Mesothelial cell of epicardium (in vitro differentiated cells): ENCODE measurements around the gene CPED1. TPM values are rescaled to one million over a fixed set of nuclear protein-coding genes. Genes with fewer than 3 reads are reported as not detected.

Source experiments
- DNase-seq, 2 experiments: peaks; one replicate each; pipeline ENCODE4 v3.0.0; 2021; ENCODE audit warnings: low spot score in 2 of 2; ENCODE audit not compliant: unreplicated experiment in 2 of 2
- H3K27ac Mint-ChIP-seq: 2 replicates; pipeline ENCODE4 v1.8.0; 2021; ENCODE audit warnings: mixed read lengths
- H3K27me3 Mint-ChIP-seq: 2 replicates; pipeline ENCODE4 v1.8.0; 2021; ENCODE audit warnings: low read depth, mixed read lengths
- H3K36me3 Mint-ChIP-seq: 2 replicates; pipeline ENCODE4 v1.8.0; 2021; ENCODE audit warnings: mixed read lengths
- H3K4me1 Mint-ChIP-seq: 2 replicates; pipeline ENCODE4 v1.8.0; 2021; ENCODE audit warnings: mixed read lengths
- H3K4me3 Mint-ChIP-seq: 2 replicates; pipeline ENCODE4 v1.8.0; 2021; ENCODE audit warnings: mild to moderate bottlenecking, moderate library complexity, mixed read lengths
- H3K9me3 Mint-ChIP-seq: 2 replicates; pipeline ENCODE4 v1.8.0; 2021; ENCODE audit warnings: mixed read lengths
- total RNA-seq: library from RNA; stranded (reverse); gene quantifications from 3 replicates; pipeline ENCODE4 v1.2.1, GENCODE V29; 2021
- TF ChIP-seq, protein P1 (sequence below): fragments of 200-600 bp; sonication (generic); IDR thresholded peaks from one replicate; pipeline ENCODE4 v1.5.0; 2021; ENCODE audit warnings: antibody characterized with exemption; ENCODE audit not compliant: unreplicated experiment

Gene CPED1
- total RNA-seq, 1 donor from 2014 or later: 25.6 TPM

DNA sequence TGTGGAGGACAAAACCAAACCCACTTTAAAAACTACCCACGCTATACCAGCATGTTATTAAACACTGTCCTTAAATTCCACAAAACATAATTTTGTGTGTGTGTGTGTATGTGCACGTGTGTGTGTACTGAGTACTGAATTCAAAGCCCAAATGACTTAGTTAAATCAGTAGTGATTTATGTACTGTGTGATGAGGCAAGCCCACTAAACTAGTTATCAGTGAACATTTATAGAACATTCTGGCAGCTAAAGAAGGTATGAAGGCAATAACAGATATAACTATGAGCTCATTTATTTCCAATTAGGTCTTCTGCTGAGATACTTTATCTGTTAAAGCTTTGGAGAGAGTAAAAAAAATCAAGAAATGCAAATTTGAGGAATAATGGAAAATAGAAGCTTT, 115.1 kb downstream of the CPED1 start:
- H3K27ac Mint-ChIP-seq: peak overlapping the region; percentile 22
- TF ChIP-seq, protein P1, sequence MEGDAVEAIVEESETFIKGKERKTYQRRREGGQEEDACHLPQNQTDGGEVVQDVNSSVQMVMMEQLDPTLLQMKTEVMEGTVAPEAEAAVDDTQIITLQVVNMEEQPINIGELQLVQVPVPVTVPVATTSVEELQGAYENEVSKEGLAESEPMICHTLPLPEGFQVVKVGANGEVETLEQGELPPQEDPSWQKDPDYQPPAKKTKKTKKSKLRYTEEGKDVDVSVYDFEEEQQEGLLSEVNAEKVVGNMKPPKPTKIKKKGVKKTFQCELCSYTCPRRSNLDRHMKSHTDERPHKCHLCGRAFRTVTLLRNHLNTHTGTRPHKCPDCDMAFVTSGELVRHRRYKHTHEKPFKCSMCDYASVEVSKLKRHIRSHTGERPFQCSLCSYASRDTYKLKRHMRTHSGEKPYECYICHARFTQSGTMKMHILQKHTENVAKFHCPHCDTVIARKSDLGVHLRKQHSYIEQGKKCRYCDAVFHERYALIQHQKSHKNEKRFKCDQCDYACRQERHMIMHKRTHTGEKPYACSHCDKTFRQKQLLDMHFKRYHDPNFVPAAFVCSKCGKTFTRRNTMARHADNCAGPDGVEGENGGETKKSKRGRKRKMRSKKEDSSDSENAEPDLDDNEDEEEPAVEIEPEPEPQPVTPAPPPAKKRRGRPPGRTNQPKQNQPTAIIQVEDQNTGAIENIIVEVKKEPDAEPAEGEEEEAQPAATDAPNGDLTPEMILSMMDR: no peak
- H3K27me3 Mint-ChIP-seq: no peaks in the 10 kb centered on the region
- H3K9me3 Mint-ChIP-seq: no peaks in the 10 kb centered on the region
- DNase-seq: no peak
- peaks cover 3% of the 10 kb centered on the region for H3K36me3 Mint-ChIP-seq
- H3K4me1 Mint-ChIP-seq: peaks cover 28% of the 10 kb centered on the region
- H3K4me3 Mint-ChIP-seq: no peak overlapping the region

DNA sequence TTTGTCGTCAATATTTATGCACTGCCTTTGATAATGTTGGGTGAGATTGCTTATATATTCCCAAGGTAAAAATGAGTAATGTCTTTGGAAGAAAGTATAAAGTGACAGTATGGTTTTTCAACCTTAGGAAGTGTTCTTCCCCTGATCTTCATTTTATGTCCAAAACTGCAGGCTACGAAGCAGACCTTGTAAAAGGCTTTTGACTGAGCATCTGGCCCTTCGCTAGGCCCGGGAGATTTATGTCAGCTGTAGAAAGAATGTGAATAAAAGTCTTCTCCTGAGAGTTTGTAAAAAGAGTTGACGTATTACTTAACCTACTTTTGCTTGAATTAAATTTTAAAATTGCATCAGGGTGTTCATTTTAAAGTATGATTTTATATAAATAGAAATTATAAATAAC, 116.8 kb downstream of the CPED1 start:
- H3K9me3 Mint-ChIP-seq: no peaks in the 10 kb centered on the region
- no peak overlapping the region for H3K4me3 Mint-ChIP-seq
- TF ChIP-seq, protein P1: no peak
- peaks cover 3% of the 10 kb centered on the region for H3K36me3 Mint-ChIP-seq
- DNase-seq: no peak
- peaks cover 32% of the 10 kb centered on the region for H3K4me1 Mint-ChIP-seq
- H3K27me3 Mint-ChIP-seq: no peaks in the 10 kb centered on the region
- H3K27ac Mint-ChIP-seq: no peak overlapping the region

DNA sequence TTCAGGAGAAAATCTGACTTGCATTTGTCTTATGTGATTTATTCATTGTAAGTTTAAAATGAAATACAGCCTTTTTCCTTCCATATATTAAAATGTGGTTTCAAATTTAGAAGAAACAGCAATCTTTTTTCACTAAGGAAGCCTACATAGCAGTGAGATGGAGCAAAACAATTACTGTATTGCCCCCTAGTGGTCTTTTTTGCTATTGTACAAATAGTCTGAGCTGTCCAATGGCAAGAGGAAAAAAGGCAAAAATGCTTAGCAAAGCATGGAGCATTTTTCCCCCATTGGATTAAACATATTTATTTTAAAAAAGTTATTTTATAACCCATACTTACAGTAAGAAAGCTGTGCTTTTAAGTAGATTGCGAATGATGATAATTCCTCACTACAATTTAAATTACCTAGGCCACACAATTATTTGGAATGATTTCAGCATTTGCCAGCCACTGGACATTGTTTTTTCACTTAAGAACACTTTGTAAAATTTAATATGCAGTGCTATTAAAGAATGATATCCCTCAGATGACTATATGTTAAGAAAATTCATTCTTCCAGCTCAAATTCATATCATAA, 119.5 kb downstream of the CPED1 start:
- peaks cover 4% of the 10 kb centered on the region for H3K36me3 Mint-ChIP-seq
- peaks cover 22% of the 10 kb centered on the region for H3K4me1 Mint-ChIP-seq
- TF ChIP-seq, protein P1: peak; percentile 85
- H3K9me3 Mint-ChIP-seq: peaks cover 4% of the 10 kb centered on the region
- H3K27ac Mint-ChIP-seq: no peak overlapping the region
- no peak overlapping the region for H3K4me3 Mint-ChIP-seq
- no peaks in the 10 kb centered on the region for H3K27me3 Mint-ChIP-seq
- DNase-seq: no peak

DNA sequence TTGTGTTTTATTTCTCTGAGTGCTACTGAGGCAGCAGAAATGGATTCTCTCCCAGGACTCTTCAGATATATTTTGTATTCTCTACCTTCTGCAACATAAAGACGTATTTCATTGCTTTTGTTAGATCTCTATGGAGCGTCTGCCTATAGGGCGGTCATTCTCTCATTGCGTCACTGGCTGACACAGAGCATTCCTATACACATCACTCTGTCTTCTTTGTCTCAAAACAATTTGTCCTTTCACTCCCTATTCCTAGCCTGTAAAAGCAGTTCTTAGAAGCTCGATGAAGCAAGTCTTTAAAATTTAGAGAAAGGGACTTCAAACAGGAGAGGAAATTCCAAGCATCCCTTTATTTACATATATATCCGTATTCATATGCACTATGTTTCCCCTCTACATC, 120.6 kb downstream of the CPED1 start:
- H3K4me3 Mint-ChIP-seq: no peak overlapping the region
- no peak overlapping the region for H3K27ac Mint-ChIP-seq
- H3K36me3 Mint-ChIP-seq: peaks cover 4% of the 10 kb centered on the region
- no peaks in the 10 kb centered on the region for H3K27me3 Mint-ChIP-seq
- peaks cover 4% of the 10 kb centered on the region for H3K9me3 Mint-ChIP-seq
- no peak for DNase-seq
- H3K4me1 Mint-ChIP-seq: peaks cover 14% of the 10 kb centered on the region
- TF ChIP-seq, protein P1: no peak

DNA sequence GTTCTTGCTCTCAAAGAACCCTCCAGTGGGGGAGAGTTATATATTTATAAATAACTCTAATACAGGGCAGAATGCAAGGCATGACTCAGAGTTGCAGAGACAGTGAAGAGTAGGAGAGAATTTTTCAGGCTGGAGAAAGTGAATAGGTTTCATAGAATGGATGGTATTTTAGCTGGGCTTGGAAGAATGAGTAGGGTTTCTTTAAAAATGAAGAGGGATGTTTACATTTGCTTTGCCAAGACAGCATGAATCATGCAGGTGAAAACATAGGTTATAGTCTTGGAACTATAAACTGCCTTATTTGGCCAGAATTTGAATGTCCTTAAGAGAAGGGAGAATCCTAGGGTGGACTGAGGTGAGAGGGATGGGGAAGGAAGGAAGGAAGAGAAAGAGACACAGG, 124.8 kb downstream of the CPED1 start:
- peaks cover 4% of the 10 kb centered on the region for H3K36me3 Mint-ChIP-seq
- no peak overlapping the region for H3K27ac Mint-ChIP-seq
- peaks cover 13% of the 10 kb centered on the region for H3K4me1 Mint-ChIP-seq
- peaks cover 4% of the 10 kb centered on the region for H3K9me3 Mint-ChIP-seq
- H3K27me3 Mint-ChIP-seq: no peaks in the 10 kb centered on the region
- TF ChIP-seq, protein P1: no peak
- H3K4me3 Mint-ChIP-seq: no peak overlapping the region
- DNase-seq: no peak

DNA sequence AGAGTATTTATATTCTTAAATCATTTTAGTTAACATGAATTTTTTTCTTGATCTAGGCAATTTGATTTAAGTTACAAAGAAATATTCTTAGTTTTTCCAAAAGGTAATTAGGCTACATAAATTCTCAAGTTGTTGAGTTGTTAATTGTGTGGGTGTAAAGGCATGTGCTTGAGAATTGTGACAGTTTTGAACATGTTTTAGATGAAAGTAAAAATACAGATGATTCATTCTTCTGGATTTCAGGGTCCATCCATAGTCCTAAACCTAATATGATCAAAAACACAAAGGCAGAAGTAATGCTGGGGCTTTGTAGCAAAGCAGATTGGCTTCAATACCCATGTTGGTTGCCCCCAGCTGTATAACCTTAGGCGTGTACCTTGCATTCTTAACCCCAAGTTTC, 127.9 kb downstream of the CPED1 start:
- Mint-ChIP-seq H3K4me1 (peaks cover 23% of the 10 kb centered on the region), H3K27ac (no peak overlapping the region), H3K4me3 (no peak overlapping the region), H3K27me3 (no peaks in the 10 kb centered on the region), H3K9me3 (peaks cover 14% of the 10 kb centered on the region), H3K36me3 (peaks cover 6% of the 10 kb centered on the region)
- TF ChIP-seq, protein P1: no peak
- no peak for DNase-seq
